A673 (cell line): Measurements from ENCODE around the gene TAF3.

ENCODE experiments used
- EZH2 ChIP-seq: fragments of 200-600 bp; sonication (generic); IDR thresholded peaks from 2 replicates; pipeline ENCODE4 v1.6.1; 2017; ENCODE audit warnings: borderline replicate concordance, low read depth, mild to moderate bottlenecking, mixed read lengths, antibody characterized with exemption, low read length; ENCODE audit not compliant: poor library complexity, severe bottlenecking
- TF ChIP-seq, protein P1 (sequence below): fragments of 300-800, 200-600 bp; sonication (generic); conservative IDR thresholded peaks from 2 replicates; pipeline ENCODE4 v1.5.1; 2017; ENCODE audit warnings: low read depth, mild to moderate bottlenecking, antibody characterized with exemption, low read length, moderate library complexity, mixed read lengths

DNA sequence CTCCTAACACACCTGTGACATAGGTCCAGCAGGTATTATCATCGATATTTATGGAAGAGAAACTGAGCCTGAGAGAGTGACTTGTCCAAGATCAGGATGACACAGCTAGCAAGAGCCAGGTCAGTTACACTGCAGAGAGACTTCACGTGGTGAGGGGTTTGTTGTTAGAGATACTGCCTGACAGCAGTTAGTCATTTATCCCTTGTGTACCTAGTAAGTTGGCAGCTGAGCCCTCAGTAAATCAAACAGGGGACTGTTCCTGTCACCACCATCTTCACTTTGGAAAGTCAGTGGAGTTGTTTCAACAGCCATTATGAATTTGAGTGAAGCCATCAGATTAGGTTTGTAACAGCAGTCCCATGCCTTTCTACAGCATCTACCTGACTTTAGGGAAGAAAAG lies 148.7 kb downstream of the TAF3 start:
- TF ChIP-seq, protein P1, sequence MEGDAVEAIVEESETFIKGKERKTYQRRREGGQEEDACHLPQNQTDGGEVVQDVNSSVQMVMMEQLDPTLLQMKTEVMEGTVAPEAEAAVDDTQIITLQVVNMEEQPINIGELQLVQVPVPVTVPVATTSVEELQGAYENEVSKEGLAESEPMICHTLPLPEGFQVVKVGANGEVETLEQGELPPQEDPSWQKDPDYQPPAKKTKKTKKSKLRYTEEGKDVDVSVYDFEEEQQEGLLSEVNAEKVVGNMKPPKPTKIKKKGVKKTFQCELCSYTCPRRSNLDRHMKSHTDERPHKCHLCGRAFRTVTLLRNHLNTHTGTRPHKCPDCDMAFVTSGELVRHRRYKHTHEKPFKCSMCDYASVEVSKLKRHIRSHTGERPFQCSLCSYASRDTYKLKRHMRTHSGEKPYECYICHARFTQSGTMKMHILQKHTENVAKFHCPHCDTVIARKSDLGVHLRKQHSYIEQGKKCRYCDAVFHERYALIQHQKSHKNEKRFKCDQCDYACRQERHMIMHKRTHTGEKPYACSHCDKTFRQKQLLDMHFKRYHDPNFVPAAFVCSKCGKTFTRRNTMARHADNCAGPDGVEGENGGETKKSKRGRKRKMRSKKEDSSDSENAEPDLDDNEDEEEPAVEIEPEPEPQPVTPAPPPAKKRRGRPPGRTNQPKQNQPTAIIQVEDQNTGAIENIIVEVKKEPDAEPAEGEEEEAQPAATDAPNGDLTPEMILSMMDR, result no peak
- TF ChIP-seq EZH2, result no peak
